ENCODE data around the gene AQP2. TPM values are rescaled to one million over a fixed set of nuclear protein-coding genes. Genes with fewer than 3 reads are reported as not detected.

AQP2 gene
- total and polyA plus RNA-seq, 2 experiments from 2014 or later = 0.07 TPM; not detected in 1

GRCh38 chr12:49972129-49972528 lies 21.6 kb downstream of the AQP2 start:
- Histone ChIP-seq H3K4me2 (no peak overlapping the region), H3K9me2 (ENCODE audit: insufficient read depth) (no peaks in the 10 kb centered on the region), H3K36me3 (ENCODE audit: insufficient read depth) (no peaks in the 10 kb centered on the region), H3F3A (replicated peaks; ENCODE audit: low read depth) (no peaks in the 10 kb centered on the region), H2AFZ (no peak overlapping the region), H3K27me3 (ENCODE audit: insufficient read depth) (peaks cover 10% of the 10 kb centered on the region; the same call in 1 of the 2 replicates), H3K79me2 (replicated peaks; ENCODE audit: insufficient read depth) (no peaks in the 10 kb centered on the region), H3K4me3 (no peak overlapping the region), H3K4me1 (ENCODE audit: insufficient read depth) (peaks cover 4% of the 10 kb centered on the region; the same call in 1 of the 2 replicates), H3K27ac (ENCODE audit: low read depth) (no peak overlapping the region), H4K20me1 (replicated peaks; ENCODE audit: insufficient read depth) (no peaks in the 10 kb centered on the region)
- Mint-ChIP-seq H3K4me3 (no peak overlapping the region), H3K27me3 (ENCODE audit: insufficient read depth, low read depth, poor library complexity) (peaks cover 13% of the 10 kb centered on the region), H3K9me3 (no peaks in the 10 kb centered on the region), H3K4me1 (peaks cover 3% of the 10 kb centered on the region; the same call in 2 of the 3 replicates), H3K36me3 (ENCODE audit: low read depth) (no peaks in the 10 kb centered on the region), H3K27ac (no peak overlapping the region)
- DNase-seq (ENCODE audit: low spot score) (no peak), ATAC-seq (no peak)
- TF ChIP-seq NANOG (IDR thresholded peaks at IDR 0.05; ENCODE audit: borderline replicate concordance) = no peak
- TF ChIP-seq CREB1 (CRISPR knock-in tag; IDR thresholded peaks at IDR 0.05; ENCODE audit: low read depth) = no peak
- TF ChIP-seq CTCF (conservative IDR thresholded peaks at IDR 0.05; ENCODE audit: low read depth in 2 of 2) = no peak
- TF ChIP-seq JUNB (IDR thresholded peaks at IDR 0.05; ENCODE audit: unreplicated experiment) = no peak
- TF ChIP-seq ZNF331 (CRISPR knock-in tag; IDR thresholded peaks at IDR 0.05; ENCODE audit: low read depth) = no peak
- no peak for TF ChIP-seq ETS1 (IDR thresholded peaks at IDR 0.05)
- TF ChIP-seq ZNF462 (CRISPR knock-in tag; IDR thresholded peaks at IDR 0.05) = no peak
- TF ChIP-seq ZNF114 (CRISPR knock-in tag; IDR thresholded peaks at IDR 0.05) = no peak
- no peak for TF ChIP-seq POLR2AphosphoS5 (IDR thresholded peaks at IDR 0.05; ENCODE audit: low read depth)
- no peak for TF ChIP-seq STAT1 (IDR thresholded peaks at IDR 0.05; ENCODE audit: unreplicated experiment)
- no peak for TF ChIP-seq EZH2phosphoT487 (IDR thresholded peaks at IDR 0.05; ENCODE audit: unreplicated experiment)
- no peak for TF ChIP-seq REST (IDR thresholded peaks at IDR 0.05; ENCODE audit: unreplicated experiment)
- no peak for TF ChIP-seq EZH2 (IDR thresholded peaks at IDR 0.05; ENCODE audit: low read depth, unreplicated experiment)

All from GM23338 (cell line).